Neural crest cell (in vitro differentiated cells): Measurements from ENCODE around the gene EXO1. TPM values are rescaled to one million over a fixed set of nuclear protein-coding genes. Genes with fewer than 3 reads are reported as not detected.

Experiments
- DNase-seq: peaks from one replicate; pipeline ENCODE4 v3.0.0; 2021; ENCODE audit warnings: low read depth, mixed read lengths, low spot score
- H3K27ac Mint-ChIP-seq: one replicate; pipeline ENCODE4 v1.8.0; 2021; ENCODE audit warnings: mild to moderate bottlenecking, mixed read lengths; ENCODE audit not compliant: unreplicated experiment
- H3K27me3 Mint-ChIP-seq: 2 replicates; pipeline ENCODE4 v1.8.0; 2021; ENCODE audit warnings: low read depth, mild to moderate bottlenecking, mixed read lengths
- H3K36me3 Mint-ChIP-seq: 2 replicates; pipeline ENCODE4 v1.8.0; 2021; ENCODE audit warnings: low read depth, mild to moderate bottlenecking, mixed read lengths
- H3K4me1 Mint-ChIP-seq: 2 replicates; pipeline ENCODE4 v1.8.0; 2021; ENCODE audit warnings: mixed read lengths
- H3K4me3 Mint-ChIP-seq: one replicate; pipeline ENCODE4 v1.8.0; 2021; ENCODE audit warnings: mild to moderate bottlenecking, mixed read lengths
- H3K9me3 Mint-ChIP-seq: 2 replicates; pipeline ENCODE4 v1.8.0; 2021; ENCODE audit warnings: mixed read lengths
- total RNA-seq: library from RNA; stranded (reverse); gene quantifications from 2 replicates; pipeline ENCODE4 v1.2.1, GENCODE V29; 2021
- TF ChIP-seq, protein P1 (sequence below): fragments of 200-600 bp; sonication (generic); conservative IDR thresholded peaks from 2 replicates; pipeline ENCODE4 v1.5.0; 2021; ENCODE audit warnings: antibody characterized with exemption, mild to moderate bottlenecking

The EXO1 gene
- total RNA-seq, 1 donor from 2014 or later = 49.2 TPM

GRCh38 chr1:241900381-241900780, 52.4 kb downstream of the EXO1 start:
- Mint-ChIP-seq H3K4me1 (peaks cover 6% of the 10 kb centered on the region), H3K27me3 (no peaks in the 10 kb centered on the region), H3K9me3 (no peaks in the 10 kb centered on the region), H3K27ac (no peak overlapping the region), H3K4me3 (no peak overlapping the region), H3K36me3 (no peaks in the 10 kb centered on the region)
- TF ChIP-seq, protein P1, sequence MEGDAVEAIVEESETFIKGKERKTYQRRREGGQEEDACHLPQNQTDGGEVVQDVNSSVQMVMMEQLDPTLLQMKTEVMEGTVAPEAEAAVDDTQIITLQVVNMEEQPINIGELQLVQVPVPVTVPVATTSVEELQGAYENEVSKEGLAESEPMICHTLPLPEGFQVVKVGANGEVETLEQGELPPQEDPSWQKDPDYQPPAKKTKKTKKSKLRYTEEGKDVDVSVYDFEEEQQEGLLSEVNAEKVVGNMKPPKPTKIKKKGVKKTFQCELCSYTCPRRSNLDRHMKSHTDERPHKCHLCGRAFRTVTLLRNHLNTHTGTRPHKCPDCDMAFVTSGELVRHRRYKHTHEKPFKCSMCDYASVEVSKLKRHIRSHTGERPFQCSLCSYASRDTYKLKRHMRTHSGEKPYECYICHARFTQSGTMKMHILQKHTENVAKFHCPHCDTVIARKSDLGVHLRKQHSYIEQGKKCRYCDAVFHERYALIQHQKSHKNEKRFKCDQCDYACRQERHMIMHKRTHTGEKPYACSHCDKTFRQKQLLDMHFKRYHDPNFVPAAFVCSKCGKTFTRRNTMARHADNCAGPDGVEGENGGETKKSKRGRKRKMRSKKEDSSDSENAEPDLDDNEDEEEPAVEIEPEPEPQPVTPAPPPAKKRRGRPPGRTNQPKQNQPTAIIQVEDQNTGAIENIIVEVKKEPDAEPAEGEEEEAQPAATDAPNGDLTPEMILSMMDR = no peak
- no peak for DNase-seq

DNA sequence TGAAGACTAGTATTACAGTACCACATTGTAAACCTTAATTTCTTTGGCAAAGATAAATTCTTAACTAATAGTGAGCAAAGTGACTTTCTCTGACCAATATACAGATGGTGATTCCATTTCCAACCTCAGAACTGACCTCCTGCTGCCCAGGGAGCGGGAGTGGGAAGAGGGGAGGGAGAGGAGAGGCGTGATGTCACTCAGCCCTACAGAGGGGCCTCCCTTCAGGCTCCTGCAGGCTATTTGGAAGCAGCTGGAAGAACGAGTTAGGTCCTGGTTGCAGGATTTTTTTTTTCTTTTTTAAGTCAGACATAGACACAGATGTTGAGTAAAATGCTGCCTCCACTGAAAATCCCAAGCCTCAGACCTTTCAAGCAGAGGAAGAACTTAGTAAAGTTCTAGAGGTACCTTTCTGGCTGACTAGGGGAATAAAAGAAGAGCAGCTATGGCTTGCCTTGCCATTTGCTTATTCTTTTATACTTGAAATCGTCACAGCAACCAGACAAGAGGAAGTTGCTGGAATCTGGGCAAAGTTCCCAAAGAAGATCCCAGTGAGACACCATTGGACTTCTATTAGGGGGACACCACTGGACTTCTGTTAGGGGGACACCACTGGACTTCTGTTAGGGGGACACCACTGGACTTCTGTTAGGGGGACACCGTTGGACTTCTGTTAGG, 54.5 kb downstream of the EXO1 start:
- no peaks in the 10 kb centered on the region for H3K9me3 Mint-ChIP-seq
- no peak overlapping the region for H3K27ac Mint-ChIP-seq
- H3K27me3 Mint-ChIP-seq = no peaks in the 10 kb centered on the region
- H3K4me3 Mint-ChIP-seq = no peak overlapping the region
- TF ChIP-seq, protein P1 = no peak
- H3K36me3 Mint-ChIP-seq = no peaks in the 10 kb centered on the region
- DNase-seq = no peak
- H3K4me1 Mint-ChIP-seq = peaks cover 6% of the 10 kb centered on the region

- TF ChIP-seq, protein P1 = no peak
- no peaks in the 10 kb centered on the region for H3K9me3 Mint-ChIP-seq
- no peaks in the 10 kb centered on the region for H3K27me3 Mint-ChIP-seq
- no peak overlapping the region for H3K27ac Mint-ChIP-seq
- H3K4me1 Mint-ChIP-seq = no peaks in the 10 kb centered on the region
- peaks cover 2% of the 10 kb centered on the region for H3K36me3 Mint-ChIP-seq
- DNase-seq = no peak
- no peak overlapping the region for H3K4me3 Mint-ChIP-seq
These were observed 68.2 kb downstream of the EXO1 start for GRCh38 chr1:241916196-241916595.

- TF ChIP-seq, protein P1 = no peak
- H3K4me3 Mint-ChIP-seq = no peak overlapping the region
- no peak for DNase-seq
- H3K36me3 Mint-ChIP-seq = peaks cover 2% of the 10 kb centered on the region
- H3K9me3 Mint-ChIP-seq = no peaks in the 10 kb centered on the region
- H3K4me1 Mint-ChIP-seq = no peaks in the 10 kb centered on the region
- no peak overlapping the region for H3K27ac Mint-ChIP-seq
- H3K27me3 Mint-ChIP-seq = no peaks in the 10 kb centered on the region
These were observed 69.5 kb downstream of the EXO1 start for GRCh38 chr1:241917487-241917886.

GRCh38 chr1:241918879-241919278, 70.9 kb downstream of the EXO1 start:
- Mint-ChIP-seq H3K4me3 (no peak overlapping the region), H3K4me1 (no peaks in the 10 kb centered on the region), H3K36me3 (peaks cover 2% of the 10 kb centered on the region), H3K9me3 (no peaks in the 10 kb centered on the region), H3K27me3 (no peaks in the 10 kb centered on the region), H3K27ac (peak overlapping the region; percentile 75)
- DNase-seq = no peak
- TF ChIP-seq, protein P1 = no peak
